Kidney (tissue), 14 donors: Measurements from ENCODE around the gene KLHL11. TPM values are rescaled to one million over a fixed set of nuclear protein-coding genes. Genes with fewer than 3 reads are reported as not detected.
A peak's percentile ranks its signal among the peaks of the same experiment; 100 is the strongest.

Experiments
- DNase-seq, 5 donors: peaks; one replicate each; pipeline ENCODE4 v3.0.0-alpha.2; 2013 to 2020
- FAIRE-seq: peaks from 2 replicates; lab custom pipeline; 2012; peaks lifted over from hg19 to GRCh38; lab: Jason Lieb, UNC
- H3K27ac ChIP-seq, 2 donors: one replicate each; pipeline ENCODE4 v1.7.0; 2013; ENCODE audit warnings: low read depth in 2 of 2, low read length in 2 of 2, inconsistent platforms in 1 of 2
- H3K27me3 ChIP-seq: one replicate; pipeline ENCODE4 v1.7.1; 2013; ENCODE audit warnings: low read length, inconsistent platforms; ENCODE audit not compliant: control insufficient read depth, insufficient read depth
- H3K36me3 ChIP-seq, 3 donors: one replicate each; pipeline versions ENCODE4 v1.7.0 to v1.7.1; 2013; ENCODE audit warnings: low read length in 3 of 3, control low read depth in 1 of 3, inconsistent platforms in 1 of 3; ENCODE audit not compliant: insufficient read depth in 3 of 3, control insufficient read depth in 2 of 3
- H3K4me1 ChIP-seq, 3 donors: one replicate each; pipeline versions ENCODE4 v1.7.0 to v1.7.1; 2013; ENCODE audit warnings: low read length in 3 of 3, inconsistent platforms in 1 of 3, low read depth in 1 of 3; ENCODE audit not compliant: control insufficient read depth in 2 of 3, insufficient read depth in 2 of 3
- H3K4me3 ChIP-seq, 3 donors: one replicate each; pipeline versions ENCODE4 v1.7.0 to v1.8.1; 2013; ENCODE audit warnings: low read length in 3 of 3, control low read depth in 1 of 3, inconsistent platforms in 1 of 3
- H3K9ac ChIP-seq, 3 donors: one replicate each; pipeline versions ENCODE4 v1.7.0 to v1.7.1; 2013; ENCODE audit warnings: low read length in 3 of 3, control low read depth in 1 of 3, inconsistent platforms in 1 of 3
- H3K9me3 ChIP-seq, 3 donors: one replicate each; pipeline versions ENCODE4 v1.7.0 to v1.7.1; 2013; ENCODE audit warnings: low read length in 3 of 3, control low read depth in 1 of 3, inconsistent platforms in 1 of 3; ENCODE audit not compliant: control insufficient read depth in 2 of 3, insufficient read depth in 1 of 3
- intact Hi-C: fragments of 100-400 bp; cut with DNase I; formaldehyde crosslinking; loops from one replicate; pipeline ENCODE4 v1.11.1; 2022
- polyA plus RNA-seq: library from polyadenylated mRNA; stranded (reverse); fragments of 350-450 nt; fragmentation: Illumina TruSeq; extraction: RNeasy Lipid Tissue Mini Kit (QIAGEN cat#74804); gene quantifications from one replicate; pipeline ENCODE4 v1.2.3, GENCODE V29; 2014; ENCODE audit warnings: low read depth, low replicate concordance; ENCODE audit not compliant: insufficient read depth
- total RNA-seq: library from RNA; stranded (reverse); fragmentation: NEBNext Ultra II Directional; extraction: Animal tissue kit (Norgen Biotek cat#: 25700); gene quantifications from one replicate; pipeline ENCODE4 v1.2.1, GENCODE V29; 2021
- TF ChIP-seq, protein P1 (sequence below): IDR thresholded peaks from 3 replicates; pipeline ENCODE4 v1.5.1; 2012; ENCODE audit warnings: mild to moderate bottlenecking, moderate library complexity, borderline replicate concordance; ENCODE audit not compliant: insufficient read depth; ENCODE audit errors: extremely low read depth
- donor health status: control.
- donor health status: control.
- donor health status: control.
- donor health status: control.
- donor health status: control.
- donor health status: DM: yes; HTN: yes; CAD: no.
- donor health status: Normal renal cell carcinoma (clear cell type).

The KLHL11 gene
- total and polyA plus RNA-seq, 2 donors from 2014 or later: 0.37 to 16.1 TPM

GRCh38 chr17:41813152-41813680 is 52.0 kb downstream of the KLHL11 start:
- Histone ChIP-seq H3K9ac (no peak overlapping the region), H3K9me3 (no peaks in the 10 kb centered on the region), H3K4me3 (peak overlapping the region in 2 of 3 donors; percentile 74 to 84), H3K4me1 (peaks cover 0 to 21% (median 13%) of the 10 kb centered on the region in 3 donors), H3K36me3 (no peaks in the 10 kb centered on the region), H3K27ac (no peak overlapping the region), H3K27me3 (no peaks in the 10 kb centered on the region)
- TF ChIP-seq, protein P1, sequence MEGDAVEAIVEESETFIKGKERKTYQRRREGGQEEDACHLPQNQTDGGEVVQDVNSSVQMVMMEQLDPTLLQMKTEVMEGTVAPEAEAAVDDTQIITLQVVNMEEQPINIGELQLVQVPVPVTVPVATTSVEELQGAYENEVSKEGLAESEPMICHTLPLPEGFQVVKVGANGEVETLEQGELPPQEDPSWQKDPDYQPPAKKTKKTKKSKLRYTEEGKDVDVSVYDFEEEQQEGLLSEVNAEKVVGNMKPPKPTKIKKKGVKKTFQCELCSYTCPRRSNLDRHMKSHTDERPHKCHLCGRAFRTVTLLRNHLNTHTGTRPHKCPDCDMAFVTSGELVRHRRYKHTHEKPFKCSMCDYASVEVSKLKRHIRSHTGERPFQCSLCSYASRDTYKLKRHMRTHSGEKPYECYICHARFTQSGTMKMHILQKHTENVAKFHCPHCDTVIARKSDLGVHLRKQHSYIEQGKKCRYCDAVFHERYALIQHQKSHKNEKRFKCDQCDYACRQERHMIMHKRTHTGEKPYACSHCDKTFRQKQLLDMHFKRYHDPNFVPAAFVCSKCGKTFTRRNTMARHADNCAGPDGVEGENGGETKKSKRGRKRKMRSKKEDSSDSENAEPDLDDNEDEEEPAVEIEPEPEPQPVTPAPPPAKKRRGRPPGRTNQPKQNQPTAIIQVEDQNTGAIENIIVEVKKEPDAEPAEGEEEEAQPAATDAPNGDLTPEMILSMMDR: no peak
- FAIRE-seq (no peak), DNase-seq (no peak)
- intact Hi-C loops: no loop called here

GRCh38 chr17:41812381-41813151 is 52.7 kb downstream of the KLHL11 start, which contains the start of gene FKBP10:
TSS of gene FKBP10 (plus strand) at chr17:41813004. CDS start at chr17:41813035, 31 bp downstream.
- no peaks in the 10 kb centered on the region for H3K9me3 ChIP-seq
- H3K9ac ChIP-seq: peak within 1 kb of the TSS; percentile 25 to 58 (median 49)
- FAIRE-seq (no peak), DNase-seq (peak; percentile 87 to 98 (median 97))
- H3K4me1 ChIP-seq: peaks cover 0 to 21% (median 13%) of the 10 kb centered on the region in 3 donors
- no peaks in the 10 kb centered on the region for H3K27me3 ChIP-seq
- no peaks in the 10 kb centered on the region for H3K36me3 ChIP-seq
- TF ChIP-seq, protein P1: no peak
- intact Hi-C loops: no loop called here
- peak within 1 kb of the TSS; percentile 59 to 84 (median 74) for H3K4me3 ChIP-seq
- H3K27ac ChIP-seq: peak within 1 kb of the TSS in 1 of 2 donors; percentile 57

DNA sequence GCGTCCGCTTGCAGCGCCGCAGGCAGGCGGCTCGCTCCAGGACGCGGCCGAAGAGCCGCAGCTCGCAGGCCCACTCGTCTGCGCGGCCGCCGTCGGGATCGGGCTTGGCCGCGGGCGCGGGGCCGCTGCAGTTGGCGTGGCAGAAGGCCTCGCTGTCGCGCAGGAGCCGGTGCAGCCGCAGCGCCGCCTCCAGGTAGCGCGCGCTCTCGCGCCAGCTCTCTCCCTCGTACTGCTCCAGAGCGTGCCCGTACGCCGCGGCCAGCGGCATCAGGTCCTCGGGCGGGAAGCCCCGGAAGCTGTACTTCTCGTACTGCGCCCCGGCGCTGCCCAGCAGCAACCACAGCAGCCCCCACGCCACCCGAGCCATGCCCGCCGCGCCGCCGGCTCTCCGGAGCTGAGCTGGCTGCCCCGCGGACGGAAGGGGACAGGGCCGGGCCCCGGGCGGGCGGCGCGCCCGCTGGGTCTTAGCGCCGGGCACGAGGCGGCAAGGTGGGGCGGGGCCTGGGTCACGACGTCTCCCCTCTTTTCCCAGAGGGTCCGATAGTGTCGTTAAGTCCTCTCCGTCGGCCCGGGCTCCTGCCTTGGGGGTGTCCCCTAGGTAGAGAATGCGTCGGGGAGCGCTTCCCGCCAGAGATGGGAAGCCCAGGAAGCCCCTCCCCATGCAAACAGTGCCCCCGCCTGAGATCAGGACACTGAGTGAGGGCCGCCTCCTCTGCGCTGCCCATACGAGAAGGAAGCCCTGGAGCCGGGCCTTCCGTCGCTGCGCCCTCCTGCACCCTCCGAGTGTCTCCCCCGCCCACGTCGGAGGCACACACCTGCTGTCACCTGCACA is 53.5 kb downstream of the KLHL11 start, which contains the start of gene P3H4:
TSS of gene P3H4 (minus strand) at position 401 of the 832 bp plus-strand sequence. CDS start at position 367, 34 bp downstream.
- H3K9ac ChIP-seq: peak within 1 kb of the TSS; percentile 25 to 58 (median 49)
- peak; percentile 87 to 93 (median 92) for DNase-seq
- H3K4me3 ChIP-seq: peak within 1 kb of the TSS; percentile 59 to 84 (median 74)
- peaks cover 0 to 23% (median 13%) of the 10 kb centered on the region in 3 donors for H3K4me1 ChIP-seq
- H3K27me3 ChIP-seq: no peaks in the 10 kb centered on the region
- no peaks in the 10 kb centered on the region for H3K36me3 ChIP-seq
- no peaks in the 10 kb centered on the region for H3K9me3 ChIP-seq
- no peak for FAIRE-seq
- H3K27ac ChIP-seq: peak within 1 kb of the TSS; percentile 28 to 57
- TF ChIP-seq, protein P1: peak; percentile 73
- intact Hi-C loops: no loop called here
